ENCODE measurements around the gene ACOX2. TPM values are rescaled to one million over a fixed set of nuclear protein-coding genes. Genes with fewer than 3 reads are reported as not detected.

The ACOX2 gene
- total RNA-seq, 4 donors from 2014 or later = 17.0 to 27.9 (median 24.1) TPM

DNA sequence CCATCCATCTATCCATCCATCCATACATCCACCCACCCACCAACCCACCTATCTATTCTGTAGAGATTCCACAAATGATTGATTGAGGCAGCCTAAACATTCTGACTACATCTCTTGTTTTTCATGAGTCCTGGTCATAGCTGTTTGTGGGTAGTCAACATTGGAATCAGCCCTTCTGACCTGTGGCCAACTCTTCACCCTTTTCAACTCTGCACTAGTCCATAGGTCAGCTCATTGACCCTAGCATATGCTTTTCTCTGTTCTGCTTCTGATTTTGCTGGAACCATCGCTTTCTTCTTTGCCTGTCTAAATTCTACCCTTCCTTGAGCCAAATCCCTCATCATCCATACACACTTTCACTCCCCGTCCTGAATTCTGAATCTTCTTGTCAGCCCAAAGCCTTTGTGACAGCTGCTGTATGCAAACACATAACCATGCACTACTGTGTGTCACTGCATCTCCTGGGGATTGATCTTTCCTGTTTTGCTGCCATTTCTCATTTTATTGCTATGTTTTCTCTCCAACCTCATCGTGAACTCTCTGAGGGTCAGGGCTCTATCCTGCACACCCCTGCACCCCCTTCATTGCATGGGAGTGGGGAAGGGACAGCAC is 61.9 kb downstream of the ACOX2 start:
- TF ChIP-seq, protein P1, sequence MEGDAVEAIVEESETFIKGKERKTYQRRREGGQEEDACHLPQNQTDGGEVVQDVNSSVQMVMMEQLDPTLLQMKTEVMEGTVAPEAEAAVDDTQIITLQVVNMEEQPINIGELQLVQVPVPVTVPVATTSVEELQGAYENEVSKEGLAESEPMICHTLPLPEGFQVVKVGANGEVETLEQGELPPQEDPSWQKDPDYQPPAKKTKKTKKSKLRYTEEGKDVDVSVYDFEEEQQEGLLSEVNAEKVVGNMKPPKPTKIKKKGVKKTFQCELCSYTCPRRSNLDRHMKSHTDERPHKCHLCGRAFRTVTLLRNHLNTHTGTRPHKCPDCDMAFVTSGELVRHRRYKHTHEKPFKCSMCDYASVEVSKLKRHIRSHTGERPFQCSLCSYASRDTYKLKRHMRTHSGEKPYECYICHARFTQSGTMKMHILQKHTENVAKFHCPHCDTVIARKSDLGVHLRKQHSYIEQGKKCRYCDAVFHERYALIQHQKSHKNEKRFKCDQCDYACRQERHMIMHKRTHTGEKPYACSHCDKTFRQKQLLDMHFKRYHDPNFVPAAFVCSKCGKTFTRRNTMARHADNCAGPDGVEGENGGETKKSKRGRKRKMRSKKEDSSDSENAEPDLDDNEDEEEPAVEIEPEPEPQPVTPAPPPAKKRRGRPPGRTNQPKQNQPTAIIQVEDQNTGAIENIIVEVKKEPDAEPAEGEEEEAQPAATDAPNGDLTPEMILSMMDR (IDR thresholded peaks at IDR 0.05; ENCODE audit: low read depth) = no peak

DNA sequence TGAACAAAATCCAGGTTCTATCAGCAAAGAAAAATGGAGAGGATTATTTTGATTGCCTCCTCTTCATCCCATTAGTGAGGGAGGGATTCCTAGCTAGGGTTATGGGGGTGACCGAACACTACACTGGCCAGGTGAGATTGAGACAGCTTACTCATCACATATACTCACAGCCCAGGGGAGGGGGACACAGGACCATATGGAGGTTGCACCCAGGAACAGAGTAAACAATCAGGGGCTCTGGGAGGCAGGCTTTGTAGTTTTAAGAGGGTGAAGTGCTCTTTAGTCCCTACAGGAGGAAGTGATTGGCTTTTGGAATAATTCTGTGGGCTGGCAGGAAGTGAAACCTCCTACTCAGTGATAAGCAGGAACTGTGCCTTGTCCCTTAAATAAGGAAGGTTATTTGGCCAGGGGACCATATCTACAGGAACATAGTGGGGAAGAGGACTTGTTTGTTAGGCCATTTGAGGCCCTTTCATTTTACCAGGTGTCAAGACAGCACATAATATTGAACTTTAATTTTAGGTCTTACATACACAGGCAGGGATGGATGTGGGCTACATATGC is 62.6 kb downstream of the ACOX2 start:
- TF ChIP-seq, protein P1 (IDR thresholded peaks at IDR 0.05; ENCODE audit: low read depth) = no peak

DNA sequence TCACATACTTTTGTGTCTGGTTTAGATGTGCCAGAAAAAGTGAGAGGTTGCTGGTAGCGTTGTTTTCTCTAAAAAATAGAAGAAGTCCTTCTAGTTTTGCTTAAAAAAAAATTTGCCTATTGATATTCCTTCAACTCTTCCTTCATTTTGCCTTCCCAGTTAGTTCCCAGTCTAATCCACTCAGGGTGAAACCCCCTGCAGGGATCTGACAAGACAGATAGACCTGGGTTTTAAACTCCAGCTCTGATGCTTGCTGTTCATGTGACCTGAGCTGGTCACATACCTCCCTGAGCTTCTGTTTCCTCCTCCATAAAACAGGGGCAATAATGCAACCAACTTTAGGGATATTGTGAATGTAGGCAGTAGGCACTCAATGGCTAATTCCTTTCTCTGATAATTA is 63.7 kb downstream of the ACOX2 start:
- TF ChIP-seq, protein P1 (IDR thresholded peaks at IDR 0.05; ENCODE audit: low read depth) = no peak

DNA sequence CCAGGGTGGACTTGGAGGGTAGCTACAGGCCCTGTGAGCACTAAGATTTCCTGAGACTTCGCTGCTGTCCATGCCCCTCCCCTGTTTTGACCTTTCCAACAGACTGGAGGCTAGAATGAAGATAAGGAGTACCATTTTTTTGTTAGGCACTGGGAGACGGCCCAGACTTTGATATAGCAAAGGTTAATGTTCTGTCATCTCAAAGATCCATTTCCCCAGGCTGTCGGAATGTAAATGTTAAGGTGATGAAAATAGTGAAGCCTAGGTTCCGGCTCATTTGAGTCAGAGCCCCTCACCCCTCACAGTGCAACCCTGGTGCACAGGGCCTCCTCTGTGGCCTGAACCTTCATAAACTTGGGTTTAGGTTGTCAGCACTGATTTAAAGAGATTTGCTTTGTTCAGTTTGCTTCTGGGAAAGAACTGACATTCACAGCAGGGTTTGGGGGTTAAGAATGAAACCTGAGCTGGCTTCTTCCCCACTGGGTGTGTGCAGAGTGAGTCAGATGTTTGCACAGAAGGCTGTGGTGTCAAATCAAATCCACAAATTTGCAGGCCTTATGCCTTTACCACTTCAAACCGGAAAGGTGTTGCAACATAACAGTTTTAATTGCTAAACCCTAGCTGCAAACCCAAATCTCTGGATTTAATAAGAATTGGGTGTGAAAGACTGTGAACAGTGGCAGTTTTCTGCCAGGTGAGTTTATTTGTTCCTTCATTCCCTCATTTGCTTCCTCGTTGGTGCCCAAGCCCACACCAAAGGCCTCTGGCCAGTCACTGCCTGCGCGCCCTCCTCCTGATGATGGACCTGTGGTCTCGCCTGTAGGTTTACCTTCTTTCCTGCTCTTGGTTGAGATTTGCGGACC is 65.7 kb downstream of the ACOX2 start:
- TF ChIP-seq, protein P1 (IDR thresholded peaks at IDR 0.05; ENCODE audit: low read depth) = no peak

DNA sequence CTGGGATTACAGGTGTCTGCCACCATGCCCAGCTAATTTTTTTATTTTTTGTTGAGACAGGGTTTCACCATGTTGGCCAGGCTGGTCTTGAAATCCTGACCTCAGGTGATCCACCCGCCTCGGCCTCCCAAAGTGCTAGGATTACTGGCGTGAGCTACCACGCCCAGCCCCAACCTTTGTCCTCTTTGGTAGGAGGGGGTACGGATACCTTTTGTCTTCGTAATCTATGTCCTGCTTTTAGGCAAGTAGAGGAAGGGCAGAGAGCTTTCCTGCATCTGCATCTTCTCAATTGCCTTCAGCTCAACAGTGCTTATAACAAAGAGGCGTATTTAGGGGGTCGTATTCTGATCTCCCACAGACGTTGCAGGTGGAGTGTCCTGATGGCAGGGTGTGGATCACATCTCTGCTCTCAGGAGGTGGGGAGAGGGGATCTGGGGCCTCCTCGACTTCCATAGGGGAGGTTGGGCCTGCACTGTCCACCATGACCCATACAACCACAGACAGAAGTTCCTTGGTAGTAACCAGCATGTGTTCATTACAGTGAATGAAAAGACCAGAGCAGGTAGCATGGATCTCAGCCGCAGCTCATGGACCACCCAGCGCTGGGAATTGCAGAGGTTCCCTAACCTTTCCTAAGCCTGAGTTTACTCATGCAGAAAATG is 66.5 kb downstream of the ACOX2 start:
- TF ChIP-seq, protein P1 (IDR thresholded peaks at IDR 0.05; ENCODE audit: low read depth) = no peak

DNA sequence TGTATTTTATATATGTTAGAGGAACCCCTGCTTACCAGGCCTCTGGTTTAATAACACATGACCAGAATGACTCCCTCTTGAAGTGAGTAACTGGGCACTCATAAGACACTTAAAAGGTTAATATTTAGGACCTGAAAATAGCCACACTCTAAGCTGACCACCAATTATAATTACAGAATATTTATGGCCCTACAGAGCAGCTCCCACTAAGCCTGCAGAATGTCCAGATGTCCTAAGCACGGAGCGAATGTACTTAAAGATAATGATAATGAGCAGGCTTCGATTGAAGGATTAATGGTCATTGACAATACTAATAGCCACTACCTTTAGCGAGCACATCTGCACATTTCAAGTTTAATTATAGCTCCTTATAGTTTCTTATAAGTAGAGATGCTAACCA is 67.9 kb downstream of the ACOX2 start:
- TF ChIP-seq, protein P1 (IDR thresholded peaks at IDR 0.05; ENCODE audit: low read depth) = no peak
